Stimulated activated CD8-positive, alpha-beta memory T cell treated with anti-CD3 and anti-CD28 coated beads, Interleukin-12 subunit alpha, Interleukin-12 subunit beta, amount 100 ng/mL, for 24 hours (primary cell): ENCODE measurements around the gene CPNE7.
"Not testable (repeated sequence)": the region's sequence is repeated elsewhere in the genome, so short reads cannot be mapped to it uniquely, and the experiment has no call there.

Source experiments
- DNase-seq: peaks from one replicate; pipeline ENCODE4 v3.0.0-alpha.2; 2020; ENCODE audit errors: extremely low read depth

The CPNE7 gene

DNA sequence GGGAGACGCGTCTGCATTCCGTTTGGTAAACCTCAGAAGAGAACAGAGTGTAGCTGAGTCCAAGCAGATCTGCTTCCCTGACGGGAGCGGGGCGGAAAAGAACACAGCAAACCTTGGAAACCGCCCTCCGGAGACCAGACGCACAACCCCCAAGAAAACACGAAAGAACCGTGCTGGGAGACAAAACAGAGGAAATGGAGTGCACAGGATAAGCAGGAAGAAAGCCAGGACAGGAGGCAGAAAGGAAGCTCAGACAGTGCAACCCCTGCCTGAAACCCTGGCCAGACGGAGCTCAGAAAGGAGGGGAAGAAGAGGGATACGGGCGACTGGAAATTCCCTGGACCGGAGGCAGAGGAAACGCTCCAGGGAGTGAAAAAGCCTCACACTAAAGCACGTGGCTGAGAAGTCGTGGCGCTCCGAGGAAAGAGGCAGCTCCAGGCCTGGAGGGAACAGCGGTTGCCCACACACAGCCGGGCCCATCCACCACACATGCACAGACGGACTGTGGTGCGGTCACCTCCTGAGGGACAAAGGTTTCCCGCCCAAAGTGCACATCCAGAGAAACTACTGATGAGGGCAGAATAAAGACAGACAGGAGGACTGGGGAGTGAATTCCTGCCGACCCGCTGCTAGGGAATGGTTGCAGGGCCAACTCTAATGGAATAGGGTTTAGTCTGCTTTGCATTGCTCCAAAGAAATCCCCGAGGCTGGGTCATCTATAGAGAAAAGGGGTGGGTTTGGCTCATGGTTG lies 48.1 kb downstream of the CPNE7 start:
- no peak for DNase-seq

DNA sequence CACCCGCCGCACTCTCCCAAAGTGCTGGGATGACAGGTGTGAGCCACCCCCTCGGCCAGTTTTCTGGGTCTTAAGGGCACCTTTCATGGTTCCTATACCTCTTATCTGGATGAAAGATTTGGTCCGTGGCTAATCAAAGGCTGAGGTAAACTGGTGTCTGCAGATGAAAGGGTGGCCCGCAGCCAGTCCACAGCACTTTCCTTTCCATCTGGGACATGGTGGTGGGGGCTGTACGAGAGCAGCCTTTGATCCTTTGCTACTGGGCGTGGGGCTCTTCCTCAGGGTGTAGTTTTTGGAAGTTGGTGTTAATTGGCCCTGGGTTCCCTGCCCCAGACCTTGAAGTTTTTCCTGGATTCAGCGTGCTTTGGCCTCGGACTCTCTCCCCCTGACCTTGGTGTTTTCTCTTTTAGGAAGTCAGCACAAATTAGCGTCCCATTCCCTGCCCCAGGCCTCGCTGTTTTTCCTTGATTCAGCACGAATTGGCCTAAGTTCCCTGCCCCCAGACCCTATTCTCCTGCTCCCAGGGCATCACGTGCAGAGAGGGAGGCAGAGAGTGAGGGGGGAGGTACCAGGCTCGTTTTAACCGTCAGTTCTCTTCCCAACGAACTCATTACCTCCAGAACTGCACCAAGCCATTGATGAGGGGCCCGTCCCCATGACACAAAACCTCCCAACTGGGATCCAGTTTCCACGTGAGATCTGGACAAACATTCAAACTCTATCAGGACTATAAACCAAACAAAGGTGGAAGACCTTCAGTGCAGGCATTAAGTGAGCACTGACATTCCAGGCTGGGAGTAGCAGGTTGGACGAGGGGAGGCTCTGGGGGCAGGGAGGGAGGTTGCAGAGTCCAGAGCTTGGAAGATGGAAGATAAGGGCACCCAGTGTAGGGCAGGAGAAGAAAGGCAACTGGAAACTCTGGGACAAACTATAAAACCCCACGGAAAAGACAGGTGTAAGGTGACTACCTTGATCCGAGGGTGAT lies 49.5 kb downstream of the CPNE7 start:
- DNase-seq: no peak

DNA sequence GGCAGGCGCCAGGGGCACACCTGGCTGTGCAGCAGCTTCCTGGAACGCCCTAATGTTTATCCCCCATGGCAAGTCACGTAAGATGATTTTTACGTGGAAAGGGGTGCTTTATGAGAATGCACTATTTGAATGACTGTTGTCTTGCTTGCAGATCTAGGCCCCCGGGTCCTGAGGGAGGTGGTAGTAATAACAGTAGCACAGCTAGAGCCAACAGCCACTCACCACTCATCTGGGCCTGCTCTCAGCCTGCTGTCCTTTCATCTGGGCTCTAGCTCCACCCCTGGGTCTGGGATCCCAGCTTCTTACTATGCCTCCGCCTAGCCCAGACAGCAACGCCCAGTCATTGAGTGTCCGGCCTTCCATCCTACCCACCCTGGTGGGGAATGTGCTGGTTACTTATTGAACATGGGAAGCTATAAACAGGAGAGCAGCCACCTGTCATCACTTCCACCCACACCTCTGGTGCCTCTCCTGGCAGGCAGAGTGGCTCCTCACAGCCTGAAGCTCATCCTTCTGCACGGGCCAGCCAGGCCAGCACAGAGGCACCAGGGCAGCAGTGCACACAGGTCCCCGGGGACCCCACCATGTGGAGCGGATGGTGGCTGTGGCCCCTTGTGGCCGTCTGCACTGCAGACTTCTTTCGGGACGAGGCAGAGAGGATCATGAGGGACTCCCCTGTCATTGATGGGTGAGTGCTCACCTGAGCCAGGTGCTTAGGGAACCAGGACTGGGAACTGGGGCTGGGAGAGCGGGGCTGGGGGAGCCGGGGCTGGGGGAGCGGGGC lies 54.5 kb downstream of the CPNE7 start:
- no peak for DNase-seq

DNA sequence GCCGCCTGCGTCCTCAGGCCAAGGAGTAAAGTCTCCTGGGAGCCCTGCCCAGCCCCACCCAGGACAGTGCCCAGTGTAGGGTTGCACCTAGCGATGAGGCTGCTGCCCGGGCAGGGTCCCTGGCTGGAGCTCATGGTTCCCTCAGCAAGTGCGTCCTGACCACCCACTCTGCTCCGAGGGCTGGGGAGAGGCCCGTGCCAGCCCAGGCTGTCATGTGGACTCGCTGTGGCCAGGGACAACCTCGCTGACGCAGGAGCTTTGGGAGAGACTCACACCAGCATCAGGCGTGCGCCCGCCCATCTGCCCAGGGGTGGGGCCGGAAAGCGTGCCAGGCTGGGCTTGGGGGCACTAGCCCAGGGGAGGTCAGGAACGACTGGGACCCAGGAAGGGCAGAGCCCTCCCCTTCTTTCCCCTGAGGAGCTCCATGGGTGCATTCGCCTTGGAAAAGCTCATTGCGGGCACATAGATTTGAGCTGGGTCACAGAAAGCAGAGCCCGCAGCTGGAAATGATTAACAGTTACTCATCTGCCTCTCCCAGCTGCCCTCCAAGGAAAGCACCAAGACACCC lies 57.6 kb downstream of the CPNE7 start:
- no peak for DNase-seq

DNA sequence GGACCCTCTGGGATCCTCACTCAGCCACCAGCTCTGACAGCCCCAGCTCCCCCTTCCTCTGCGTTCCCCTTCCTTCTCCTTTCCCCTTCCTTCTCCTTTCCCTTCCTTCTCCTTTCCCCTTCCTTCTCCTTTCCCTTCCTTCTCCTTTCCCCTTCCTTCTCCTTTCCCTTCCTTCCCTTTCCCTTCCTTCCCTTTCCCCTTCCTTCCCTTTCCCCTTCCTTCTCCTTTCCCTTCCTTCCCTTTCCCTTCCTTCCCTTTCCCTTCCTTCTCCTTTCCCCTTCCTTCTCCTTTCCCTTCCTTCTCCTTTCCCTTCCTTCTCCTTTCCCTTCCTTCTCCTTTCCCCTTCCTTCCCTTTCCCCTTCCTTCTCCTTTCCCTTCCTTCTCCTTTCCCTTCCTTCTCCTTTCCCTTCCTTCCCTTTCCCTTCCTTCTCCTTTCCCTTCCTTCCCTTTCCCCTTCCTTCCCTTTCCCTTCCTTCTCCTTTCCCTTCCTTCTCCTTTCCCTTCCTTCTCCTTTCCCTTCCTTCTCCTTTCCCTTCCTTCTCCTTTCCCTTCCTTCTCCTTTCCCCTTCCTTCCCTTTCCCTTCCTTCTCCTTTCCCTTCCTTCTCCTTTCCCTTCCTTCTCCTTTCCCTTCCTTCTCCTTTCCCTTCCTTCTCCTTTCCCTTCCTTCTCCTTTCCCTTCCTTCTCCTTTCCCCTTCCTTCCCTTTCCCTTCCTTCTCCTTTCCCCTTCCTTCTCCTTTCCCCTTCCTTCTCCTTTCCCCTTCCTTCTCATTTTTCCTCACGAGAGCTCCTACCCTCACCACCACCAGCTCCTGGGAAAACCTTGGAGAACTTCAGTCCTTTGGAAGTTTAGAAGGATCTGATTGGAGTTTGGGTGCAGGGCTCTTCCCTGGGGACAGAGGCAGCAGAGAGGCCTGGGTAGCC lies 59.2 kb downstream of the CPNE7 start:
- not testable (repeated sequence) for DNase-seq

DNA sequence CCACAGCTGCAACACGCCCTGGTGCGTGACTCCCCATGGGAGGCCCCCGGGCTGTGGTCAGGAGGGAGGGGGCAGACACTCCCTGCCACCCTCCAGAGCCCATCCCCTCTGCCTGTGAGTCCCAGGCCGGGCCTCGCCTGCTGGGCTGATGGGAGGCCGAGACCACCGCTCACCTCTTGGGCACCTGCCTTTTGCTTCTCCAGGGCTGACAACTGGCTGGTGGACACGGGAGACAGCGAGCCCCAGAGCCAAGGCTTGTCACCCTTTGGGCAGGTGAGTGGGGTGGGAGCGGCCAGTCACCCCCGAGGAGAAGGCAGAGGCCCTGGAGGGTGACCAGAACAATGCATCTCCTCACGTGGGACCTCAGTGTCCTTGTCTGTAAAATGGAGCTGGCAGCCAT lies 61.1 kb downstream of the CPNE7 start:
- DNase-seq: no peak

DNA sequence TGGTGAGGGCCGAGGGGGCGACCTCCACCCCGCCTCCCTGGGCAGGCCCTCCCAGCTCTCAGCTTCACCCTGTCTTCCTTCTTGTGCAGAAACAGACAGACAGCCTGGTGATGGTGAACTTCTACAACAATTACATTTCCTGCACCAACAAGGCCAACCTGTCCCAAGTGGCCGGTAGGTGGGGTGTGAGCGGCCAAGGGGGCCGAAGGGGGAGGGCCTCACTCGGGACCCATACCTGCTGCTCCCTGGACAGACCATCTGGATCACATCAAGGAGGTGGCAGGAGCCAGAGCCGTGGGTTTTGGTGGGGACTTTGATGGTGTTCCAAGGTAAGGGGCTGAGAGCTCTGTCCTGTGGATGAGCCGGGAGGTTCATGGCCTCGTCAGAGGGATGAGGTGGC lies 61.8 kb downstream of the CPNE7 start:
- DNase-seq: no peak

DNA sequence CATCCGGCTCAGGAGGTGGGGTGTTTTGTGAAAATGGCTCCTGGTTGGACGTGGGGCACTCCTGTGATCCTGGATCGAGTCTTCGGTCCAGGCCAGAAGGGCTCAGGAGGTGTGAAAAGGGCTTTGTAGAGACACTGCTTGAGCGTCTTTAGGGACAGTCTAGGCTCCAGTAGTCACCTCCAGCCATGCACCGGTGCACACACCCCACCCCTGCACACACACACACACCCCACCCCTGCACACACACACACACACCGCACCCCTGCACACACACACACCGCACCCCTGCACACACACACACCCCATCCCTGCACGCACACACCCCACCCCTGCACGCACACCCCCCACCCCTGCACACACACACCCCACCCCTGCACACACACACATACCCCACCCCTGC lies 62.9 kb downstream of the CPNE7 start:
- no peak for DNase-seq

DNA sequence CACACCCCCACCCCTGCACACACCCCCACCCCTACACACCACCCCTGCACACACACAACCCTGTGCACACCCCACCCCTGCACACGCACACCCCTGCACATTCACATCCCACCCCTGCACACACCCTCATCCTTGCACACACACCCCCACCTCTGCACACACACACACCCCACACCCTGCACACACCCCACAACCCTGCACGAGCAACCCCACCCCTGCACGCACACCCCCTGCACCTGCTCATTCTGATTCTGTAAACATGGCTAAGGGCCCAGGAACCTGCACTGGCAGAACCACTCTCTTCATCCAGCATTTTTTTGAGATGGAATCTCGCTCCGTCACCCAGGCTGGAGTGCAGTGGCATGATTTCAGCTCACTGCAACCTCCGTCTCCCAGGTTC lies 63.8 kb downstream of the CPNE7 start:
- DNase-seq: no peak

DNA sequence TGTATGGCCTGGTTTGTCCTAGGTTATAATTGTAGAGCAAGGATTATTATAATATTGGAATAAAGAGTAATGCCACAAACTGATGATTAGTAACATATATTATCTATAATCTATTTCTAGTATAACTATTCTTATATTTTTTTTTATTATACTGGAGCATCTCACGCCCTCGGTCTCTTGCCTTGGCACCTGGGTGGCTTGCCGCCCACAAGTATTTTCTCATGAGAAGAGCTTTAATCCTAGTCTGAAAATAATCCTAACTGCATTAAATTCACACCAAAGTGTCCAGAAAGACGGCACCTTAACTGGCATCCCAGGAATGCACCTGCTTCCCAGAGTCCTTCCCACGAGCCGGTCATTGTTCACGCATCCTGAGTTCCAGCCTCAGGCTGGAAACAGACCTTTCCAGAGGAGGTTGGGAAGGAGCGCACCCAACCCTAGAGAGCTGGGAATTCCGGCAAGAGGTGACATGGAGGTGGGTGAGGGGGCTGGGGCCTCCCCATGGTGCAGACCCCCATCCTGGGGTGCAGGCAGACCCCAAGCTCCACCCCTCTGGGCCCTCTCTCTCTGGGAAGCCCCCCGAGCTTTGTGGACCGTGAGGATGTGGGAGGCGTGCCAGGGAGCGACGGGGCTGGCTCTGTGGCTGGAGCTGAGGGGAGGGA lies 66.0 kb downstream of the CPNE7 start:
- DNase-seq: no peak

DNA sequence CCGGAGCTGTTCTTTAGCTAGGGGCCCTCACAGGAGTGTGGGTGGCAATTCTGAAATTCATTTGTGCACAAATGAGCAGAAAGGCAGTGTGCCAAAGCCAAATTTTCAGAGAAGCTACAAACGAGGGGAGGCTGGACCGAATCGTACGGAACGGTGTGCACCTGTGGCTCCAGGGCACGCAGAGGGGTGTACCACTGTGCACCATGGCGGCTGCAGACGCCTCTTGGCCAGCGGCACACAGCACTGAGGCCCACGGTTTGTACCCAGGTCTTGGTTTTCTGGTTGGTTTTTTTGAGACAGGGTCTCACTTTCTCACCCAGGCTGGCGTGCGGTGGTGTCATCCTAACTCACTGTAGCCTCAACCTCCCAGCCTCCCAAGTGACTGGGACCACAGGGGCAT lies 67.0 kb downstream of the CPNE7 start:
- no peak for DNase-seq

DNA sequence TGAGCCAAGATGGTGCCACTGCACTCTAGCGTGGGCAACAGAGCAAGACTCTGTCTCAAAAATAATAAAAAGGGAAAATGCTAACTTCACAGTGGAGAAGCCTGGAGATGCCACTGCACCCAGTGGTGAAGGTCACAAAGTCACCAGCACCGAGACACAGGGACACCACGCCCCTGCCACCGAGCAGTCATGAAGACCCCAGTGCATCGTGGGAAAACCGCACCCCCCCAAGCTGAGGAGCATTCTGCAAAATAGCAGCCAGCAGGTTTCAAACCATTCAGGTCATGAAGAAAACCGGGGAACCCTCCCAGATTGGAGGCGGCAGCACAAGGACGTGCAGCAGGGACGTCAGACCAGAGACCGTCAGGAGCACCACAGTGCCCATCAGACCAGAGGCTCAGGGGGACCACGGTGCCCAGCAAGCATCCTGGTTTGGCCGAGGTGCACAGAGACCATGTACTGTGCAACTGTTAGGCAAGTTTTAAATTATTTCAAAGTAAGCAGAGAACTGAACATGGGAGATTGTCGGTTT lies 68.3 kb downstream of the CPNE7 start:
- no peak for DNase-seq

DNA sequence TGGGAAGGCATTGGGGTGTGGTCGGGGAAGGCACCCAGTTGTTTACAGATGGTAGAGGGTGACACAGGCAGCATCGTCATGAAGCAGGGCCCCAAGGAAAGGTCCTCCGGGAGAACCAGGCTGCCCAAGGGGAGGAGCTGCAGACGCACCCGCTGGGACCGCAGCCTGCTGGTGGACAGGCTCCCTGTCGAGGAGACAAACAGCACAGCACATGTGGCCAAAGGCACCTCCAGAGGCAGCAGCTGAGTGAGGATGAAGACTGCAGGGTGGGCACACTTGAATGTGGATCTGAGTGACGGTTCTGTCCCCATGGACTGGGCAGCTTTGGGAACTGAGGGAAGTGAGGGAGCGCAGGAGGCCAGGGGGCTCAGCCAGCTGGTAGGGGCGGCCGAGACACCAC lies 69.6 kb downstream of the CPNE7 start:
- no peak for DNase-seq

DNA sequence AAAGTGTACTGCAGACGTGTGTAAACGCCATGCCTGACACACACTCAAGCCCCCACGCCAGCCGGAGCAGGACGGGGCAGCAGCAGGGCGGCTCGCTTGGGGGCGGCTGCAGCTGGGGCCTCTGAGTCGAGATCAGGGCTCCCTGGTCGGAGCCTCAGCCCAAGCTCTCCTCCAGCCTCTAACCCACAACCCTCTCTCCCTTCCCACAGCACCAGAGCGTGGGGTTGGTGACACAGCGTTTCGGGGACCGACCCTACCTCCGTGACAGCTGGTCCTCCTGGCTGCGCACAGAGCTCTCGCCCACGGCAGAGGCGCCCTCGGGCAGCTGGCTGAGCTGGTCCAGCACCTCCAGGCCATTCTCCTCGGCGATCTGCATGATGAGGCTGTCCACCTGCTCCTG lies 70.7 kb downstream of the CPNE7 start:
- DNase-seq: no peak
